GOT3 (cell line): ENCODE data around the gene GPD1L.
"Not testable (repeated sequence)": the region's sequence is repeated elsewhere in the genome, so short reads cannot be mapped to it uniquely, and the experiment has no call there.

Experiments
- DNase-seq: peaks from one replicate; lab custom pipeline; 2025; ENCODE audit warnings: mixed read lengths; lab: John Stamatoyannopoulos, UW

The GPD1L gene

DNA sequence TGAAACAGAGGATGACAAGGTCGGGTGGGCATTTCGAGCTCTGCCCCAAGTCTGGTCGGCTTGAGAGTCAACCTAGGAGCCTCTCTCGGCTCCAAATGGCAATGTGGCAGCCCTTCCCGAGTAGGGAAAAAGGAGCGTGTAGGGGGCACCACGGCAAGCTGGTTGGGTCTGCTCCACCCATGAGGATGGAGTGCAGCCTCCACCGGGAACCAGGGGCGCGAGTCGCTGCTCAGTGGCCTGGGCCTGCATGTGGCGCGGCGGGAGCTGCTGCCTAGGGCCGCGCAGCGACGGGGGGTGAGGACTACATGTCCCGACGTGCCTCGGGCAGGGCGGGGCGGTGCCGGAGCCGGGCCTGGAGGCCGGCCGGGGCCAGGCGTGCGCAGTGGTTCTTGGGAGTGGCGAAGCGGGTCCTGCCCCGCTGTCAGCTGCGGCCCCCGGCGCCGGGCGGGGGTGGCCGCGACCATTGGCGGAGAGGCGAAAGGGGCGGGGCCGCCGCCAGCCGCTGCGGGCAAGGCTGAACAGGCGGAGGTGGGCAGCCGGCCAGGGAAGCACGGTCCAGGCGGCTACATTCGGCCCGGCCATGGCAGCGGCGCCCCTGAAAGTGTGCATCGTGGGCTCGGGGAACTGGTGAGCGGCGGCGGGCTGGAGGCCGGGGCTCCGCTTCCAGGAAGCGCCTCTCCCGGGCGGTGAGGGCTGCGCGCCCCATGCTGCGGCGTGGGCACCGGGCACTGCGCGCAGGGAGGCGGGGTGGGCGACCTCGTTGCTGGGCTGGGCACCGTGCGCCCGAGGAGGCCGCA, at the start of gene GPD1L:
GPD1L (plus strand) TSS at position 489 of the 797 bp plus-strand sequence; CDS start at position 581, 92 bp downstream.
- peak; percentile 83 for DNase-seq

DNA sequence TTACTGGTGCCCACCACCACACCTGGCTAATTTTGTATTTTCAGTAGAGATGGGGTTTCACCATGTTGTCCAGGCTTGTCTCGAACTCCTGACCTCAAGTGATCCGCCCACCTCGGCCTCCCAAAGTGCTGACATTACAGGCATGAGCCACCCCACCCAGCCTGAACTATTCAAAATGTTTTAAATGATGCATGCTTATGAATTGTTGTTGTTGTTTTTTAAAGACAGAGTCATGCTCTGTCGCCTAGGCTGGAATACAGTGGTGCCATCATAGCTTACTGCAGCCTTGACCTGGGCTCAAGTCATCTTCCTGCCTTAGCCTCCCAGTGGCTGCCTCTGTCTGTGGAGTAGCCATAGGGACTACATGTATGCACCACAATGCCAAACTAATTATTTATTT, 48.0 kb upstream of the GPD1L start:
- not testable (repeated sequence) for DNase-seq

- DNase-seq: no peak
Observed at GRCh38 chr3:32062950-32063582, 43.4 kb upstream of the GPD1L start.

DNA sequence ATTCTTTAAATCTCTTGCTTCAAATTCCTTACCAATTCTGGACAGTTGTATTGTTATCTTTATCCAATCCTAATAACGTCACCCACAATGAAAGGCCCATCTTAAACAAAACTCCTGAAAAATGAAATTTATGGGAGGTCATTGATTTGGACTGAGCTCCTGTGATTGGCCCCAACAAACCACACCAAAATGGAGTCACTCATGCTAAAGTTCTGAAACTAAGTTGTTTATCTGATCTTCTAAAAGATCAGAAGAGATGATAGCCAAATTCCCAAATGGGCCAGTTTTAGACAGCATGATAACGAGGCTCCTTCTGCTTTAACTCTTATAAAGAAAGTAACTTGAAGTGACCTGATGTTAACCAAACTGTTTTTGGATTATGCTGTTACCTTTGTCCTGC, 39.7 kb upstream of the GPD1L start:
- DNase-seq: no peak

DNA sequence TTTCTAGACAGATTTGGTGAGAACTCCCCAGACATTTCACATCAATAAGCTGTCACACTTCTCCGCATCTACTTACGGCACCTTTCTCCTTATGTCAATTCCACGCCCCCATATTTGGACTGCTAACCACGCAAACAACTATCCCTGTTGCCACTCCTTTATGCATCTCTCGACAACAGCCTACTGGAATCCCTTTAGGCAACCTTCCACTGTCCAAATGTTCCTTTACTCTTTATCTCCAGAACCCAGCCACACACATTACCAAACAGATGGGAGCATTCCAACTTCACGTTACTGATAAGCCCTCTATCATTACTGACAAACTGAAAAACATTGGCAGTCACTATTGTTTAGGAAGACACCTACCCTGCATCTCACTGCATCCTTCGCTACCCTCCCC, 32.2 kb upstream of the GPD1L start:
- not testable (repeated sequence) for DNase-seq

DNA sequence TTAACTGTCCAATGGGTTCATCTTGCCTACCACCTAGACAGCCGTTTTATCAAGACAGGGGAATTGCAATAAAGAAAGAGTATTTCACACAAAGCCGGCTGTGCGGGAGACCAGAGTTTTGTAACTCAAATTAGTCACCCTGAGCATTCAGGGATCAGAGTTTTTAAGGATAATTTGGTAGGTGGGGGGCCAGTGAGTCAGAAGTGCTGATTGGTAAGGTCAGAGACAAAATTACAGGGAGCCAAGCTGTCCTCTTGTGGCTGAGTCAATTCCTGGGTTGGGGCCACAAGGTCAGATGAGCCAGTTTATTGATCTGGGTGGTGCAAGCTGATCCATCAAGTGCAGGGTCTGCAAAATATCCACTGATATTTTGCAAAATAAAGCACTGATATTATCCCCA, 29.9 kb upstream of the GPD1L start:
- no peak for DNase-seq

- no peak for DNase-seq
Observed at GRCh38 chr3:32077260-32078084, 28.9 kb upstream of the GPD1L start.

GRCh38 chr3:32078085-32078634, 28.3 kb upstream of the GPD1L start:
- no peak for DNase-seq

- DNase-seq: no peak
Observed at GRCh38 chr3:32078864-32079263, 27.6 kb upstream of the GPD1L start.

DNA sequence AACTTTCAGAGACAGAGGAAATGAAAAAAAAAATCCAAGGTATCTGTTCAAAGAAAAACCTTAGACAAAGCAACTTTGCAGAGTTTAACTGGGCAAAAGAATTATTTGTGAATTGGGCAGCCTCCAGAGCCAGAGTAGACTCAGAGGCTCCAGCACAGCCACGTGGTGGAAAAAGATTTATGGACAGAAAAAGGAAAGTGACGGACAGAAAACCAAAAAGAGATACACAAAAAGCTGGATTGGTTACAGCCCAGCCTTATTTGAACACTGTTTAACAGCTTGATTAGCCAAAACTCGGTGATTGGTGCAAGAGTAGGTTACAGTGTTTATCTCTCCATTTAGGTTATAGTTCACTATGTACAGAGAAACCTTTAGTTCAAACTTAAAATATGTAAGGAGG, 23.7 kb upstream of the GPD1L start:
- DNase-seq: no peak

DNA sequence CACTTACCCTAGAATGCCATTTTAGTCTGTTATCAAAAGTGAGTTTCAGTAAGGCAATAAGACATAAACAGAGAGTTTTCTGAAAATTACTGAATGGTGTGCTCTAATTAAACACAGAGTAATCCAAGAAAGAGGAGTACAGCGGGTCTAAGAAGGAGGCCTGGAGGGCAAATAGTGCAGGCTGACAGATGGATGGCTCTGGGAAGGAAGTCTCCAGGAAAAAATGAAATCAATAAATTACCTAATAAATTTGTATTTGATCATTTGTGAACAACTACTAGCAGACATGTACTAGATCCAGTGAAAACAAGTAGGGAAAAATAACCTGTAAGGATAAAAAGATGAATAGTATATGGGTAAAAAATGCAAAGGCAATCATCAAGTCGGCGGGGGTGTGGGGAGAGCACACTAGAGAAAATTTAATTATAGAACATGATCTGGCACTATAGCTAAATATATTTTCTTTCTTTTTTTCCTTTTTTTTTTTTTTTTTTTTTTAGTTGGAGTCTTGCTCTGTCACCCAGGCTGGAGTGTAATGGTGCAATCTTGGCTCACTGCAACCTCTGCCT, 22.6 kb upstream of the GPD1L start:
- no peak for DNase-seq

DNA sequence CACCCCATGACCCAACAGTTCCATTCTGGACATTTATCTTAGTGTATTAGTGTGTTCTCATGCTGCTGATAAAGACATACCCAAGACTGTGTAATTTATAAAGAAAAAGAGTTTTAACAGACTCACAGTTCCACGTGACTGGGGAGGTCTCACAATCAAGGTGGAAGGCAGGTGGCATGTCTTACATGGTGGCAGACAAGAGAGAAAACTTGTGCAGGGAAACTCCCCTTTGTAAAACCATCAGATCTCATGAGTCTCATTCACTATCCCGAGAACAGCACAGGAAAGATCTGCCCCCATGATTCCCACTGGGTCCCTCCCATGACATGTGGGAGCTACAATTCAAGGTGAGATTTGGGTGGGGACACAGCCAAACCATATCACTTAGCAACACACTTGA, 21.6 kb upstream of the GPD1L start:
- DNase-seq: no peak

DNA sequence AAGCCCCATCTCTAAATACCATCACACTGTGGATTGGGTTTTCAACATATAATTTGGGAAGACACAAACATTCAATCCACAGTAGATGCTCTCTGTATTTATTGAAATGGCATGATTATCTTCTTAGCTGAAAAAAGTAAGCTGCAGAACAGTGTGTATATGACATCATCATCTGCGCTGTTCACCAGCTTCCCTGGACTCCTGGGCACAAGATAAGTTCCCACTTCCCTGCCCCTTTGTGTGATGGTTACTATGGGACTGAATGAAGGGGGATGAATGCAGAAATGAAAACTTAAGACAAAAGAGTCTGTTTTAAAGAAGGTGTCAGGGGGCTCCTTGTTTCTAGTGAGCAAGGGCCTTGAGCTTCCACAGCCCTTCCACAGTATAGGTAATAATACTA, 20.0 kb upstream of the GPD1L start:
- DNase-seq: no peak

GRCh38 chr3:32089476-32089875, 16.9 kb upstream of the GPD1L start:
- DNase-seq: no peak

- DNase-seq: no peak
Observed at GRCh38 chr3:32093204-32093603, 13.2 kb upstream of the GPD1L start.

- DNase-seq: no peak
Observed at GRCh38 chr3:32095431-32095830, 11.0 kb upstream of the GPD1L start.

DNA sequence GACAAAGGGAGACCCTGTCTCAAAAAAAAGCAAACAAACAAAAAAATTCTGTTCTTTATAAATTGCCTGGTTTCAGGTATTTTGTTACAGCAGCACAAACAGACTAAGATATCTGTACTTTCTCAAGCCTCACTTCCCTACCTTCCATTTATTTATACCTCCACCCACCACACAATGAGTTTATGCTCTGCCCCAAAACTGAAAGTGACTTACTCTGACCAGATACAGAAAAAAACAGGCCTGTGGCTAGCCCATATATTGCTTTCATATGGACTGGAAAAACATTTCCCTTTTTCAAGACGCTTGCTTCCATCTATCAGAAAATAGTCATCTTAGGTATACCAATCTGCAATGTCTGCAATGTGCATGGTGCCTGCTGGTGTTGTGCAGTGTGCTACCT, 8.7 kb upstream of the GPD1L start:
- DNase-seq: no peak

GRCh38 chr3:32098528-32098927, 7.9 kb upstream of the GPD1L start:
- DNase-seq: no peak

GRCh38 chr3:32100465-32100864, 6.0 kb upstream of the GPD1L start:
- DNase-seq: no peak

- no peak for DNase-seq
Observed at GRCh38 chr3:32102289-32102688, 4.1 kb upstream of the GPD1L start.

DNA sequence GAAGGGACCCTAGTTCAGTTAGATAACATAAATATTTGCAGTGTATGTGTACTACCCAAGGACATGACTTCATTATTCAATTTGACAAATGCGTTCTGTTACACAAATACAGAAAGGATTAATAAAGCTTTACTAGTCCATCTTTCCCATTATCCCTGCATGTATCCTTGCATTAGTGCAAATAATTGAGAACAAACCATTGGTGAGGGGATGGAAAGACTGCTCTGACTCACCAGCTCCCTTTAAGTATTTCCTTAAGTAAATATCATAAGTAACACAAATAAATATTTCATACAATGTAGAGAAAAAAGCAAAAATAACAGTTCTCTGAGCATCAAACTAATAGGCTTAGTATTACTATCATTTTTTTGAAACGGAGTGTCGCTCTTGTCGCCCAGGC, 1.9 kb upstream of the GPD1L start:
- no peak for DNase-seq
